Activated CD8-positive, alpha-beta T cell treated with anti-CD3 and anti-CD28 coated beads, Interleukin-2, amount 10 ng/mL, durations not matched to agents 7 days and 5 days (primary cell): ENCODE data around the gene CNOT1. TPM values are rescaled to one million over a fixed set of nuclear protein-coding genes. Genes with fewer than 3 reads are reported as not detected.

Experiments
- ATAC-seq: fragments of 150-1000 bp; cut with Tn5 transposase; one replicate; pipeline ENCODE4 v1.10.0; 2021; ENCODE audit warnings: moderate library complexity
- CTCF ChIA-PET: fragments of 350-600 bp; sonication (Branson Sonifier 250); formaldehyde crosslinking; loops from one replicate; lab custom pipeline; 2021; ENCODE audit warnings: antibody characterized with exemption; lab: Charles Lee
- POLR2A ChIA-PET: fragments of 350-600 bp; sonication (Branson Sonifier 250); formaldehyde crosslinking; loops from one replicate; lab custom pipeline; 2021; ENCODE audit warnings: antibody characterized with exemption; lab: Charles Lee
- DNase-seq: peaks from one replicate; pipeline ENCODE4 v3.0.0-alpha.2; 2020
- H3K27ac Mint-ChIP-seq: one replicate; pipeline ENCODE4 v1.8.0; 2021; ENCODE audit warnings: mild to moderate bottlenecking, mixed read lengths
- H3K27me3 Mint-ChIP-seq: one replicate; pipeline ENCODE4 v1.8.0; 2021; ENCODE audit warnings: low read depth, mixed read lengths
- H3K36me3 Mint-ChIP-seq: one replicate; pipeline ENCODE4 v1.8.0; 2021; ENCODE audit warnings: low read depth, mixed read lengths
- H3K4me1 Mint-ChIP-seq: one replicate; pipeline ENCODE4 v1.8.0; 2021; ENCODE audit warnings: low read depth, mixed read lengths
- H3K4me3 Mint-ChIP-seq: one replicate; pipeline ENCODE4 v1.8.0; 2021; ENCODE audit warnings: mild to moderate bottlenecking, mixed read lengths
- H3K9me3 Mint-ChIP-seq: one replicate; pipeline ENCODE4 v1.8.0; 2022; ENCODE audit warnings: mixed read lengths; ENCODE audit not compliant: insufficient read depth
- total RNA-seq, 2 experiments: library from RNA; stranded (reverse); gene quantifications; one replicate each; pipeline ENCODE4 v1.2.3, GENCODE V29; 2021

CNOT1 gene
- total RNA-seq, 2 experiments from 2014 or later, result 262 TPM

GRCh38 chr16:58511933-58512815 lies 117.5 kb downstream of the CNOT1 start:
- CTCF ChIA-PET, result interaction anchor here (0.6 to 2.2 kb wide), 10 partner anchors 9 to 244 kb away, joined by 3 to 17 read pairs (median 4); partner anchors contain the start of gene NDRG4
- peak; percentile 88 for DNase-seq
- peak; percentile 31 for ATAC-seq

GRCh38 chr16:58510776-58511628 lies 118.6 kb downstream of the CNOT1 start:
- H3K36me3 Mint-ChIP-seq, result peaks cover 4% of the 10 kb centered on the region
- no peak for ATAC-seq
- no peak for DNase-seq
- H3K9me3 Mint-ChIP-seq, result no peaks in the 10 kb centered on the region
- peaks cover 15% of the 10 kb centered on the region for H3K4me1 Mint-ChIP-seq
- H3K4me3 Mint-ChIP-seq, result no peak overlapping the region
- ChIA-PET POLR2A (no interaction called here), CTCF (interaction anchor here (0.9 to 2.4 kb wide), 6 partner anchors 11 to 246 kb away, joined by 3 to 17 read pairs (median 5); partner anchors contain the start of gene NDRG4)
- no peaks in the 10 kb centered on the region for H3K27me3 Mint-ChIP-seq
- no peak overlapping the region for H3K27ac Mint-ChIP-seq

More at GRCh38 chr16:58511933-58512815, 117.5 kb downstream of the CNOT1 start:
- Mint-ChIP-seq H3K27me3 (no peaks in the 10 kb centered on the region), H3K27ac (peak overlapping the region; percentile 30), H3K4me3 (no peak overlapping the region), H3K4me1 (peaks cover 21% of the 10 kb centered on the region), H3K9me3 (no peaks in the 10 kb centered on the region), H3K36me3 (peaks cover 11% of the 10 kb centered on the region)
- POLR2A ChIA-PET, result no interaction called here

GRCh38 chr16:58510097-58510775 lies 119.4 kb downstream of the CNOT1 start:
- Mint-ChIP-seq H3K4me3 (no peak overlapping the region), H3K9me3 (no peaks in the 10 kb centered on the region), H3K27ac (no peak overlapping the region), H3K4me1 (peaks cover 14% of the 10 kb centered on the region), H3K36me3 (no peaks in the 10 kb centered on the region), H3K27me3 (no peaks in the 10 kb centered on the region)
- ChIA-PET POLR2A (no interaction called here), CTCF (interaction anchor here (0.9 to 2.4 kb wide), 2 partner anchors 59 to 246 kb away, joined by 3 to 10 read pairs; no protein-coding TSS in a partner anchor)
- no peak for ATAC-seq
- DNase-seq, result no peak

- Mint-ChIP-seq H3K4me3 (no peak overlapping the region), H3K27me3 (no peaks in the 10 kb centered on the region), H3K27ac (no peak overlapping the region), H3K36me3 (no peaks in the 10 kb centered on the region), H3K4me1 (peaks cover 8% of the 10 kb centered on the region), H3K9me3 (no peaks in the 10 kb centered on the region)
- POLR2A ChIA-PET, result no interaction called here
- CTCF ChIA-PET, result interaction anchor here (2.4 kb wide), 1 partner anchor 246 kb away, joined by 10 read pairs; no protein-coding TSS in a partner anchor
- DNase-seq (no peak), ATAC-seq (no peak)
These were observed 120.2 kb downstream of the CNOT1 start for GRCh38 chr16:58509256-58510096.

- POLR2A ChIA-PET, result no interaction called here
These were observed 120.9 kb downstream of the CNOT1 start for GRCh38 chr16:58508671-58509251.

GRCh38 chr16:58507963-58508670 lies 121.5 kb downstream of the CNOT1 start:
- Mint-ChIP-seq H3K36me3 (no peaks in the 10 kb centered on the region), H3K27ac (no peak overlapping the region), H3K4me1 (peaks cover 8% of the 10 kb centered on the region), H3K27me3 (no peaks in the 10 kb centered on the region), H3K9me3 (no peaks in the 10 kb centered on the region), H3K4me3 (no peak overlapping the region)
- DNase-seq, result no peak
- ChIA-PET CTCF (no interaction called here), POLR2A (no interaction called here)
- ATAC-seq, result no peak

More at GRCh38 chr16:58508671-58509251, 120.9 kb downstream of the CNOT1 start:
- no peaks in the 10 kb centered on the region for H3K36me3 Mint-ChIP-seq
- ATAC-seq (no peak), DNase-seq (no peak)
- no peaks in the 10 kb centered on the region for H3K9me3 Mint-ChIP-seq
- H3K4me3 Mint-ChIP-seq, result no peak overlapping the region
- H3K27ac Mint-ChIP-seq, result no peak overlapping the region
- no peaks in the 10 kb centered on the region for H3K27me3 Mint-ChIP-seq
- CTCF ChIA-PET, result interaction anchor here (2.4 kb wide), 1 partner anchor 247 kb away, joined by 10 read pairs; no protein-coding TSS in a partner anchor
- H3K4me1 Mint-ChIP-seq, result peaks cover 8% of the 10 kb centered on the region

- Mint-ChIP-seq H3K9me3 (no peaks in the 10 kb centered on the region), H3K36me3 (no peaks in the 10 kb centered on the region), H3K4me3 (no peak overlapping the region), H3K4me1 (peaks cover 8% of the 10 kb centered on the region), H3K27me3 (no peaks in the 10 kb centered on the region), H3K27ac (no peak overlapping the region)
- ChIA-PET POLR2A (no interaction called here), CTCF (no interaction called here)
- no peak for DNase-seq
- no peak for ATAC-seq
These were observed 122.2 kb downstream of the CNOT1 start for GRCh38 chr16:58507195-58507962.

GRCh38 chr16:58506241-58507194 lies 123.1 kb downstream of the CNOT1 start:
- ChIA-PET CTCF (no interaction called here), POLR2A (interaction anchor here (1.0 to 1.1 kb wide), 2 partner anchors 8 to 250 kb away, joined by 3 read pairs; no protein-coding TSS in a partner anchor)
- H3K27ac Mint-ChIP-seq, result no peak overlapping the region
- no peak overlapping the region for H3K4me3 Mint-ChIP-seq
- H3K4me1 Mint-ChIP-seq, result peaks cover 8% of the 10 kb centered on the region
- DNase-seq (no peak), ATAC-seq (no peak)
- peaks cover 3% of the 10 kb centered on the region for H3K27me3 Mint-ChIP-seq
- H3K9me3 Mint-ChIP-seq, result no peaks in the 10 kb centered on the region
- no peaks in the 10 kb centered on the region for H3K36me3 Mint-ChIP-seq
